K562 (cell line): ENCODE data around the gene SH3D19. TPM values are rescaled to one million over a fixed set of nuclear protein-coding genes. Genes with fewer than 3 reads are reported as not detected.

Experiments used
- ATAC-seq: fragments of 200-7000 bp; cut with Tn5 transposase; 3 replicates; pipeline ENCODE4 v1.9.1; 2020; ENCODE audit warnings: moderate library complexity
- BruUV-seq: library from RNA; stranded (reverse); fragments of 400-500 nt; replicated peaks from 2 replicates; lab custom pipeline; 2021; lab: Mats Ljungman, UMichigan
- CTCF ChIA-PET: fragments of 300-600 bp; formaldehyde crosslinking; extraction: SDS; loops from one replicate; lab custom pipeline; 2021; ENCODE audit warnings: low intra/inter-chr PET ratio; lab: Yijun Ruan, JAX
- POLR2A ChIA-PET: fragments of 300-600, 350-650 bp; sonication (Branson Sonifier 250); formaldehyde crosslinking; extraction: SDS; loops from one replicate; lab custom pipeline; 2021; ENCODE audit warnings: antibody characterized with exemption, inconsistent platforms; lab: Yijun Ruan, JAX
- DNase-seq, 4 experiments: peaks; one replicate each; pipeline versions ENCODE4 v3.0.0 to v3.0.0-alpha.2; 2011 to 2018; ENCODE audit warnings: low spot score in 3 of 4, mixed read lengths in 3 of 4; ENCODE audit errors: extremely low read depth in 1 of 4
- FAIRE-seq: peaks from 2 replicates; lab custom pipeline; 2011; peaks lifted over from hg19 to GRCh38; lab: Jason Lieb, UNC
- H2AFZ ChIP-seq: 2 replicates; pipeline ENCODE4 v1.6.0; 2011; ENCODE audit warnings: low read depth, low read length, control low read depth, inconsistent platforms
- H3K27ac ChIP-seq: fragments of 200-600 bp; 3 replicates; pipeline ENCODE4 v1.8.0; 2011; ENCODE audit warnings: low read depth, mild to moderate bottlenecking, control low read depth, inconsistent platforms, low read length, moderate library complexity, mixed read lengths; ENCODE audit errors: extremely low read depth
- H3K27me3 ChIP-seq, 2 experiments: fragments of 300-600 bp in 1 of 2; 2 replicates in 1 of 2; 3 replicates in 1 of 2; pipeline versions ENCODE4 v1.6.0 to v1.8.0; 2011; ENCODE audit warnings: inconsistent platforms in 2 of 2, low read length in 2 of 2, mild to moderate bottlenecking in 1 of 2, mixed read lengths in 1 of 2, moderate library complexity in 1 of 2; ENCODE audit not compliant: control insufficient read depth in 2 of 2, insufficient read depth in 2 of 2
- H3K36me3 ChIP-seq: fragments of 300-600 bp; 3 replicates; pipeline ENCODE4 v1.8.0; 2011; ENCODE audit warnings: mild to moderate bottlenecking, low read length, inconsistent platforms; ENCODE audit not compliant: control insufficient read depth, insufficient read depth
- H3K4me1 ChIP-seq, 2 experiments: fragments of 200-600 bp in 1 of 2; replicated peaks in 1 of 2; 2 replicates in 1 of 2; 3 replicates in 1 of 2; pipeline versions ENCODE4 v1.5.1 to v1.8.0; 2011; ENCODE audit warnings: inconsistent platforms in 2 of 2, low read length in 2 of 2, mild to moderate bottlenecking in 1 of 2, mixed read lengths in 1 of 2, moderate library complexity in 1 of 2; ENCODE audit not compliant: control insufficient read depth in 2 of 2, insufficient read depth in 2 of 2
- H3K4me2 ChIP-seq: 2 replicates; pipeline ENCODE4 v1.6.1; 2011; ENCODE audit warnings: low read length, control low read depth, inconsistent platforms, mixed read lengths; ENCODE audit not compliant: insufficient read depth
- H3K4me3 ChIP-seq: fragments of 200-600 bp; sonication (generic), shearing (Covaris generic); 2 replicates; pipeline ENCODE4 v1.5.1; 2016; ENCODE audit warnings: control low read depth, inconsistent platforms
- H3K79me2 ChIP-seq: fragments of 200-600 bp; 3 replicates; pipeline ENCODE4 v1.8.0; 2011; ENCODE audit warnings: low read length, inconsistent platforms; ENCODE audit not compliant: control insufficient read depth, insufficient read depth
- H3K9ac ChIP-seq, 2 experiments: 2 replicates each; pipeline versions ENCODE4 v1.6.0 to v1.6.1; 2011; ENCODE audit warnings: low read depth in 2 of 2, low read length in 2 of 2, control low read depth in 1 of 2, inconsistent platforms in 1 of 2, mild to moderate bottlenecking in 1 of 2, mixed read lengths in 1 of 2; ENCODE audit not compliant: insufficient read depth in 1 of 2
- H3K9me1 ChIP-seq: one replicate; pipeline ENCODE4 v1.6.0; 2011; ENCODE audit warnings: inconsistent platforms, mild to moderate bottlenecking, low read length, moderate library complexity; ENCODE audit not compliant: control insufficient read depth, insufficient read depth
- H3K9me3 ChIP-seq: replicated peaks from 2 replicates; pipeline ENCODE4 v1.5.1; 2011; ENCODE audit warnings: low read depth, low read length, inconsistent platforms; ENCODE audit not compliant: control insufficient read depth, insufficient read depth
- H4K20me1 ChIP-seq: replicated peaks from 2 replicates; pipeline ENCODE4 v1.6.1; 2011; ENCODE audit warnings: low read length, inconsistent platforms, mixed read lengths; ENCODE audit not compliant: control insufficient read depth, insufficient read depth
- GMEB1 ChIP-seq: fragments of 250-450 bp; sonication (Bioruptor Pico); IDR thresholded peaks from 2 replicates; pipeline ENCODE4 v1.4.0; 2020; ENCODE audit warnings: mild to moderate bottlenecking
- KDM2B ChIP-seq: fragments of 250-450 bp; sonication (Bioruptor Pico); IDR thresholded peaks from 2 replicates; pipeline ENCODE4 v1.8.0; 2021; ENCODE audit warnings: mild to moderate bottlenecking, moderate library complexity
- KLF16 ChIP-seq: IDR thresholded peaks from 2 replicates; pipeline ENCODE4 v1.6.1; 2016; ENCODE audit warnings: antibody characterized with exemption
- RFX5 ChIP-seq: IDR thresholded peaks from 2 replicates; pipeline ENCODE4 v1.6.1; 2011; ENCODE audit warnings: low read depth, mild to moderate bottlenecking, improper control_type of control experiment, low read length
- WGBS: fragments of 100-300 bp; shearing (Covaris generic); methylation state at CpG from one replicate; pipeline ENCODE4 v1.1.6; 2016; ENCODE audit warnings: low coverage, mixed read lengths; ENCODE audit not compliant: insufficient coverage; ENCODE audit errors: missing lambda C conversion rate; 5-methylcytosine and 5-hydroxymethylcytosine counted together
- in situ Hi-C: fragments of 300-500 bp; cut with MboI; formaldehyde crosslinking; loops from 4 replicates; pipeline ENCODE4 v1.15.0; 2018; ENCODE audit warnings: inconsistent platforms, mixed read lengths
- intact Hi-C: fragments of 100-400 bp; cut with micrococcal nuclease; formaldehyde crosslinking; loops from 2 replicates; pipeline ENCODE4 v1.14.2; 2022
- polyA plus RNA-seq, 8 experiments: library from polyadenylated mRNA; depleted of rRNA in 4 of 8; stranded (reverse) in 5 of 8; unstranded in 3 of 8; fragments of >200 nt; fragmentation: Nextera tagmentation in 2 of 8; fragmentation: Illumina TruSeq in 1 of 8; extraction: Ambion mirVana in 2 of 8; extraction: Trizol in 1 of 8; gene quantifications; 2 replicates each; pipeline versions ENCODE4 v1.2.1 to v1.2.3, GENCODE V29; 2011 to 2014; ENCODE audit warnings: inconsistent platforms in 1 of 8, missing spikeins in 1 of 8
- total RNA-seq, 7 experiments: library from RNA; depleted of rRNA in 6 of 7; stranded (reverse); fragments of >200 nt in 6 of 7; fragmentation: Illumina TruSeq in 2 of 7; extraction: Trizol in 2 of 7; gene quantifications; 2 replicates each; pipeline versions ENCODE4 v1.2.1 to v1.2.3, GENCODE V29; 2011 to 2021; ENCODE audit warnings: low replicate concordance in 1 of 7

The SH3D19 gene
- total and polyA plus RNA-seq, 9 of the 15 experiments (the other 6 are each of a cell fraction or from before 2014, with no cell fraction given): 0.42 to 2.2 (median 1.1) TPM; not detected in 6

GRCh38 chr4:151339467-151339866 is 14.1 kb upstream of the SH3D19 start:
- TF ChIP-seq KLF16: no peak
- TF ChIP-seq RFX5: no peak
- no peak for TF ChIP-seq KDM2B (CRISPR knock-in tag)
- TF ChIP-seq GMEB1 (CRISPR knock-in tag): no peak
- H3K27me3 ChIP-seq: no peaks in the 10 kb centered on the region; a peak in 2 of 5 replicates
- ATAC-seq (no peak), FAIRE-seq (no peak), DNase-seq (no peak)
- no peaks in the 10 kb centered on the region for H4K20me1 ChIP-seq
- no peaks in the 10 kb centered on the region for H3K4me1 ChIP-seq
- in situ Hi-C loops (no loop called here), intact Hi-C loops (no loop called here)
- no peak overlapping the region for H3K9ac ChIP-seq
- no peak overlapping the region for H3K4me2 ChIP-seq
- POLR2A ChIA-PET: no interaction called here
- no peak overlapping the region for H3K4me3 ChIP-seq
- no TSS peak for BruUV-seq
- 0% methylated on average over 2 of the region's 2 CpGs for WGBS
- CTCF ChIA-PET: no interaction called here
- no peaks in the 10 kb centered on the region for H3K9me1 ChIP-seq
- H3K79me2 ChIP-seq: no peaks in the 10 kb centered on the region
- no peaks in the 10 kb centered on the region for H3K9me3 ChIP-seq
- no peak overlapping the region for H3K27ac ChIP-seq
- H2AFZ ChIP-seq: no peak overlapping the region
- H3K36me3 ChIP-seq: no peaks in the 10 kb centered on the region
